ENCODE results near the gene JUN. TPM values are rescaled to one million over a fixed set of nuclear protein-coding genes. Genes with fewer than 3 reads are reported as not detected.

JUN gene
- total RNA-seq, 2 experiments from 2014 or later: 51.4 to 53.2 TPM

- ATAC-seq: no peak
- Mint-ChIP-seq H3K36me3 (ENCODE audit: low read depth) (peaks cover 28% of the 10 kb centered on the region), H3K4me1 (ENCODE audit: low read depth) (peaks cover 12% of the 10 kb centered on the region), H3K27me3 (no peaks in the 10 kb centered on the region), H3K4me3 (no peak overlapping the region), H3K27ac (no peak overlapping the region), H3K9me3 (peaks cover 13% of the 10 kb centered on the region)
- intact Hi-C loops (cut with micrococcal nuclease): loop anchor here (10.0 kb wide), 2 partner anchors 258 to 508 kb away; partner anchors contain the start of gene FGGY
- no peak for TF ChIP-seq CTCF (IDR thresholded peaks at IDR 0.05)
- no peak for DNase-seq
- POLR2A ChIA-PET: interaction anchor here (0.6 to 1.9 kb wide), 3 partner anchors 12 to 117 kb away, joined by 3 to 9 read pairs (median 4); no protein-coding TSS in a partner anchor
- CTCF ChIA-PET: interaction anchor here (1.0 to 1.4 kb wide), 2 partner anchors 369 to 913 kb away, joined by 3 read pairs; no protein-coding TSS in a partner anchor
Measured at GRCh38 chr1:58786184-58786926, 2.5 kb upstream of the JUN start.

- Mint-ChIP-seq H3K4me1 (ENCODE audit: low read depth) (peaks cover 12% of the 10 kb centered on the region), H3K36me3 (ENCODE audit: low read depth) (peaks cover 33% of the 10 kb centered on the region), H3K4me3 (peak overlapping the region; percentile 86), H3K27me3 (no peaks in the 10 kb centered on the region), H3K27ac (peak overlapping the region; percentile 97), H3K9me3 (peaks cover 13% of the 10 kb centered on the region)
- intact Hi-C loops (cut with micrococcal nuclease): loop anchor here (2.0 to 10.0 kb wide), 3 partner anchors 31 to 509 kb away; partner anchors contain the start of gene FGGY
- POLR2A ChIA-PET: interaction anchor here (1.0 to 2.9 kb wide), 4 partner anchors 13 to 121 kb away, joined by 3 to 9 read pairs (median 6); no protein-coding TSS in a partner anchor
- CTCF ChIA-PET: interaction anchor here (0.6 to 1.6 kb wide), 4 partner anchors 213 to 913 kb away, joined by 3 to 5 read pairs (median 3); no protein-coding TSS in a partner anchor
- no peak for ATAC-seq
- no peak for TF ChIP-seq CTCF (IDR thresholded peaks at IDR 0.05)
- DNase-seq: peak; percentile 39
Measured at GRCh38 chr1:58785442-58786058, 1.7 kb upstream of the JUN start.

- ATAC-seq (peak; percentile 2), DNase-seq (peak; percentile 85)
- intact Hi-C loops (cut with micrococcal nuclease): loop anchor here (2.0 to 10.0 kb wide), 3 partner anchors 32 to 510 kb away; partner anchors contain the start of gene FGGY
- ChIA-PET POLR2A (interaction anchor here (1.0 to 2.9 kb wide), 5 partner anchors 29 to 235 kb away, joined by 3 to 11 read pairs (median 9); no protein-coding TSS in a partner anchor), CTCF (interaction anchor here (0.6 to 1.6 kb wide), 4 partner anchors 29 to 371 kb away, joined by 3 to 5 read pairs (median 4); no protein-coding TSS in a partner anchor)
- TF ChIP-seq CTCF (IDR thresholded peaks at IDR 0.05): peak; percentile 37
- Mint-ChIP-seq H3K36me3 (ENCODE audit: low read depth) (peaks cover 38% of the 10 kb centered on the region), H3K27me3 (no peaks in the 10 kb centered on the region), H3K9me3 (peaks cover 13% of the 10 kb centered on the region), H3K4me1 (ENCODE audit: low read depth) (peaks cover 14% of the 10 kb centered on the region), H3K4me3 (peak overlapping the region; percentile 86), H3K27ac (peak overlapping the region; percentile 97)
Measured at GRCh38 chr1:58784758-58785441, 1.1 kb upstream of the JUN start.

- TF ChIP-seq CTCF (IDR thresholded peaks at IDR 0.05): no peak
- H3K27me3 Mint-ChIP-seq: peaks cover 1% of the 10 kb centered on the region
- intact Hi-C loops (cut with micrococcal nuclease): loop anchor here (2.0 to 10.0 kb wide), 3 partner anchors 261 to 913 kb away; partner anchors contain the start of gene FGGY
- CTCF ChIA-PET: interaction anchor here (1.0 to 1.6 kb wide), 4 partner anchors 20 to 916 kb away, joined by 3 to 5 read pairs (median 4); no protein-coding TSS in a partner anchor
- POLR2A ChIA-PET: interaction anchor here (0.6 to 2.9 kb wide), 19 partner anchors 9 to 518 kb away, joined by 3 to 16 read pairs (median 4); no protein-coding TSS in a partner anchor
- H3K9me3 Mint-ChIP-seq: peaks cover 5% of the 10 kb centered on the region
- H3K27ac Mint-ChIP-seq: peak overlapping the region; percentile 97
- ATAC-seq (peak; percentile 0), DNase-seq (peak; percentile 60)
- H3K4me3 Mint-ChIP-seq: peak overlapping the region; percentile 86
- peaks cover 14% of the 10 kb centered on the region for H3K4me1 Mint-ChIP-seq (ENCODE audit: low read depth)
- peaks cover 32% of the 10 kb centered on the region for H3K36me3 Mint-ChIP-seq (ENCODE audit: low read depth)
Measured at GRCh38 chr1:58783090-58783992, 506 bp downstream of the JUN start.

Data from activated CD8-positive, alpha-beta T cell treated with anti-CD3 and anti-CD28 coated beads for 36 hours (primary cell).